PC-9 (cell line): Measurements from ENCODE around the gene NAT8L. TPM values are rescaled to one million over a fixed set of nuclear protein-coding genes. Genes with fewer than 3 reads are reported as not detected.
A peak's percentile ranks its signal among the peaks of the same experiment; 100 is the strongest.

Source experiments
- BruUV-seq: library from RNA; stranded (reverse); fragments of 400-500 nt; replicated peaks from 2 replicates; lab custom pipeline; 2021; lab: Mats Ljungman, UMichigan
- CTCF ChIA-PET: fragments of 300-600 bp; sonication (Branson Sonifier 250); formaldehyde crosslinking; loops from one replicate; lab custom pipeline; 2022; ENCODE audit warnings: antibody characterized with exemption; lab: Charles Lee
- POLR2A ChIA-PET: fragments of 300-600 bp; sonication (Branson Sonifier 250); formaldehyde crosslinking; loops from one replicate; lab custom pipeline; 2022; ENCODE audit warnings: antibody characterized with exemption; ENCODE audit not compliant: unreplicated experiment; lab: Charles Lee
- DNase-seq, 2 experiments: peaks; one replicate each; pipeline versions ENCODE4 v3.0.0 to v3.0.0-alpha.2; 2015 to 2022; ENCODE audit warnings: mixed read lengths in 1 of 2
- H2AFZ ChIP-seq: fragments of 200-600 bp; sonication (generic); 2 replicates; pipeline ENCODE4 v1.8.1; 2017; ENCODE audit warnings: antibody characterized with exemption
- H3F3A ChIP-seq: fragments of 200-600 bp; sonication (generic); 2 replicates; pipeline ENCODE4 v1.8.1; 2017; ENCODE audit warnings: antibody characterized with exemption, mild to moderate bottlenecking, low read depth; ENCODE audit not compliant: insufficient read depth
- H3K27ac ChIP-seq: fragments of 200-600 bp; sonication (generic); 2 replicates; pipeline ENCODE4 v1.6.1; 2016; ENCODE audit warnings: mixed run types
- H3K27me3 ChIP-seq: fragments of 200-600 bp; sonication (generic); 2 replicates; pipeline ENCODE4 v1.6.1; 2016; ENCODE audit warnings: low read depth, mixed run types; ENCODE audit not compliant: insufficient read depth
- H3K36me3 ChIP-seq: fragments of 200-600 bp; sonication (generic); 2 replicates; pipeline ENCODE4 v1.6.1; 2016; ENCODE audit warnings: low read depth, mixed run types
- H3K4me1 ChIP-seq: fragments of 200-600 bp; sonication (generic); replicated peaks from 2 replicates; pipeline ENCODE4 v1.6.1; 2016; ENCODE audit warnings: mixed run types; ENCODE audit not compliant: insufficient read depth
- H3K4me2 ChIP-seq: fragments of 200-600 bp; sonication (generic); 2 replicates; pipeline ENCODE4 v1.6.1; 2017; ENCODE audit warnings: mixed run types
- H3K4me3 ChIP-seq: fragments of 200-600 bp; sonication (generic); 2 replicates; pipeline ENCODE4 v1.6.1; 2016; ENCODE audit warnings: mixed run types
- H3K79me2 ChIP-seq: fragments of 200-600 bp; sonication (generic); 2 replicates; pipeline ENCODE4 v1.6.1; 2017; ENCODE audit warnings: low read depth, mixed run types
- H3K9me2 ChIP-seq: fragments of 200-600 bp; sonication (generic); 2 replicates; pipeline ENCODE4 v1.8.1; 2017; ENCODE audit warnings: mild to moderate bottlenecking; ENCODE audit not compliant: insufficient read depth
- H3K9me3 ChIP-seq: fragments of 200-600 bp; sonication (generic); 2 replicates; pipeline ENCODE4 v1.8.1; 2016; ENCODE audit warnings: low read depth; ENCODE audit not compliant: insufficient read depth
- H4K20me1 ChIP-seq: fragments of 200-600 bp; sonication (generic); 2 replicates; pipeline ENCODE4 v1.8.1; 2017; ENCODE audit not compliant: insufficient read depth
- EZH2 ChIP-seq: fragments of 200-600 bp; sonication (generic); IDR thresholded peaks from 2 replicates; pipeline ENCODE4 v1.8.0; 2017; ENCODE audit warnings: antibody characterized with exemption, low read depth
- intact Hi-C: fragments of 100-400 bp; cut with micrococcal nuclease; formaldehyde crosslinking; loops from one replicate; pipeline ENCODE4 v1.10.0; 2022; ENCODE audit not compliant: unreplicated experiment
- total RNA-seq: library from RNA; stranded (reverse); gene quantifications from 2 replicates; pipeline ENCODE4 v1.2.3, GENCODE V29; 2021
- TF ChIP-seq, protein P1 (sequence below): fragments of 200-600 bp; sonication (generic); conservative IDR thresholded peaks from 2 replicates; pipeline ENCODE4 v1.6.1; 2017; ENCODE audit warnings: mixed run types, antibody characterized with exemption, mild to moderate bottlenecking, moderate library complexity

NAT8L gene
- total RNA-seq, 1 experiment from 2014 or later: 2.1 TPM

DNA sequence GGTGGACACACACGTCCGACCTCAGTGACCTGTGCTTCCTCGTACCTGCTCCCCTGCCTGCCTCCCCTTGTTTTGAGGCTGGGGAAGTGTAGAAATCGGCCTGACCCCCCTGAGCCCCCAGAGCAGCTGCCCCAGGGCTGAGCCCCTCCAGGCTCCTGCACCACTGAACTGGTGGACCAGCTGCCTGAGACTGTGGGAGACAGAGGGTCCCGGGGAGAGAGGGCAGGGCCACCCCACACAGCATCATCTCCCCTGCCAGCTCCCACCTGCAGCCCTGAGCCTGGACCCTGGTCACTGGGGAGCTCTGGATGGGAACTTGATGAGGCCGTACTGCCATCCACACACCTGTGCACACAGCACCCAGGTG, 15.0 kb upstream of the NAT8L start:
- no peaks in the 10 kb centered on the region for H3K36me3 ChIP-seq
- no peaks in the 10 kb centered on the region for H3K9me3 ChIP-seq
- no peak for DNase-seq
- peaks cover 25% of the 10 kb centered on the region for H3K4me1 ChIP-seq
- H3K4me3 ChIP-seq: no peak overlapping the region
- intact Hi-C loops: loop anchor here (10.0 kb wide), 1 partner anchor 51 kb away; no protein-coding TSS in a partner anchor
- no TSS peak for BruUV-seq
- peaks cover 20% of the 10 kb centered on the region; the same call in 1 of the 2 replicates for H3F3A ChIP-seq
- TF ChIP-seq, protein P1, sequence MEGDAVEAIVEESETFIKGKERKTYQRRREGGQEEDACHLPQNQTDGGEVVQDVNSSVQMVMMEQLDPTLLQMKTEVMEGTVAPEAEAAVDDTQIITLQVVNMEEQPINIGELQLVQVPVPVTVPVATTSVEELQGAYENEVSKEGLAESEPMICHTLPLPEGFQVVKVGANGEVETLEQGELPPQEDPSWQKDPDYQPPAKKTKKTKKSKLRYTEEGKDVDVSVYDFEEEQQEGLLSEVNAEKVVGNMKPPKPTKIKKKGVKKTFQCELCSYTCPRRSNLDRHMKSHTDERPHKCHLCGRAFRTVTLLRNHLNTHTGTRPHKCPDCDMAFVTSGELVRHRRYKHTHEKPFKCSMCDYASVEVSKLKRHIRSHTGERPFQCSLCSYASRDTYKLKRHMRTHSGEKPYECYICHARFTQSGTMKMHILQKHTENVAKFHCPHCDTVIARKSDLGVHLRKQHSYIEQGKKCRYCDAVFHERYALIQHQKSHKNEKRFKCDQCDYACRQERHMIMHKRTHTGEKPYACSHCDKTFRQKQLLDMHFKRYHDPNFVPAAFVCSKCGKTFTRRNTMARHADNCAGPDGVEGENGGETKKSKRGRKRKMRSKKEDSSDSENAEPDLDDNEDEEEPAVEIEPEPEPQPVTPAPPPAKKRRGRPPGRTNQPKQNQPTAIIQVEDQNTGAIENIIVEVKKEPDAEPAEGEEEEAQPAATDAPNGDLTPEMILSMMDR: no peak
- no peak for TF ChIP-seq EZH2
- no peaks in the 10 kb centered on the region for H3K9me2 ChIP-seq
- ChIA-PET CTCF (no interaction called here), POLR2A (no interaction called here)
- no peaks in the 10 kb centered on the region for H3K27me3 ChIP-seq
- H4K20me1 ChIP-seq: peaks cover 3% of the 10 kb centered on the region; the same call in 1 of the 2 replicates
- no peak overlapping the region for H3K4me2 ChIP-seq
- H3K27ac ChIP-seq: no peak overlapping the region
- H2AFZ ChIP-seq: no peak overlapping the region
- H3K79me2 ChIP-seq: no peaks in the 10 kb centered on the region

DNA sequence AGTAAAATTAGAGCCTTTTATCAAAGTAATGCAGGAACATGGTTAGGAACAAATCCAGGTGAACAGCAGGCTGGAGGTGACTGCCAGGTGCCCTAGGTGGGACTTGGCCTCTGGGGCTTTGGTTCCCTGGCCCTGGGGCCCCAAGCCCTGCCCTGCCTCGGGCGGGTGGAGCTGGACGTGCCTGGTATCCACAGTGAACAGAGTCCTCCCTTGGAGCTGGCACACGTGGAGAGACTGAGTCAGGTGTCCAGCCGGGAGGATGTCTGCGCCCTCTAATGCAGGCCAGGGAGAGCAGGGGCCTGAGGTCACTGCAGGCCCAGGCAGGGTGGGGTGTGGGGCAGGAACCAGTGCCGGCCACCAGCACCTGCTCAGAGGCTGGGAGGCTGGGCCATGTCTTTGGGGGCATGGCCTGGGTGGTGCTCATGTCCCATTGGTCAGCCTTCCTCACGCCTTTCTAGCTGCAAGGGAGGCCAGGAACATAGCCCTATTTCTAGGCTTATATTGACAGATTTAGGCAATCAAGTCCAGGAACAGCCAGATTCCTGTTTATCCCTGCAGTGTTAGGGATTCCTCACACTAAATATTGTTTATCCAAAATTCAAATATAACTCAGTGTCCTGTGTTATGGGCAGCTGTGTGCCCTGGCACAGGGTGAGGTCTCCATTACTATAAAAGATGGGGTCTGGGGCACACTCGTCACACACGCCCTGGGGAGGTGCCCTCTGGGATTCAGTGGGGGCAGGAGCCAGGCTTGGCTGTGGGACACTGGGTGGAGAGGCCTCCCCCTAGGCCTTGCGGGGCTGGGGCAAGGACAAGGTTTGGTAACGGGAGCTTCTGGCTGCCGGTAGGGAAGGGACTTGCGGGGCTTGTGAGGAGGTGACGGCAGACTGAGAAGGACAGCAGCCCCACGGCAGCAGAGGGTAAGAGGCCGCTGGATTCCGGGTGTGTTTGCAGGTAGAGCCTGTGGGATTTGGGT, 14.3 kb upstream of the NAT8L start:
- no peaks in the 10 kb centered on the region for H3K9me2 ChIP-seq
- intact Hi-C loops: loop anchor here (10.0 kb wide), 1 partner anchor 50 kb away; no protein-coding TSS in a partner anchor
- H3K4me3 ChIP-seq: no peak overlapping the region
- H3K4me1 ChIP-seq: peaks cover 30% of the 10 kb centered on the region
- H2AFZ ChIP-seq: no peak overlapping the region
- DNase-seq: no peak
- H3K79me2 ChIP-seq: no peaks in the 10 kb centered on the region
- no peak overlapping the region for H3K27ac ChIP-seq
- ChIA-PET CTCF (no interaction called here), POLR2A (no interaction called here)
- peaks cover 20% of the 10 kb centered on the region; the same call in 1 of the 2 replicates for H3F3A ChIP-seq
- peaks cover 3% of the 10 kb centered on the region; the same call in 1 of the 2 replicates for H4K20me1 ChIP-seq
- BruUV-seq: no TSS peak
- no peak overlapping the region for H3K4me2 ChIP-seq
- H3K9me3 ChIP-seq: no peaks in the 10 kb centered on the region
- TF ChIP-seq EZH2: no peak
- TF ChIP-seq, protein P1: no peak
- H3K36me3 ChIP-seq: no peaks in the 10 kb centered on the region
- H3K27me3 ChIP-seq: no peaks in the 10 kb centered on the region

DNA sequence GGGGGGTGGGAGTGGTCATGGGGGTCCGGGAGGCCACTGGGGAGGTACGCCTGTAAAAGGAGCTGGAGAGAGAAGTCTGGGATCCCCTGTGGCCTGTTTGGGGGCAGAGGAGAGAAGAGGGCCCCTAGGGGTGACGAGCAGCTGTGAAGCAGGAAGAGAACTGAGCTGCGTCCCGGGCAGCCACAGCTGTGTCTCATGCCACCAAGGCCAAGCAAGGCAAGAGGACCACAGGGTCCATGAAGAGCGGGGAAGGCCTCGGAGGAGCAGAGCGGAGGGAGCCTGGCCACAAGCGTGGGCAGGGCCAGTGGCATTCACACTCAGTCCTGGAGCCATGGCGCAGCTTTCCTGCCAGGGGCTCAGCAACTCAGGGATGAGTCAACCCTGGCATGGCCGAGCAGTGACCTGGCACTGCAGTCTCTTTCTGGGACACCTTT, 13.6 kb upstream of the NAT8L start:
- Histone ChIP-seq H3K9me2 (no peaks in the 10 kb centered on the region), H3F3A (peaks cover 20% of the 10 kb centered on the region; the same call in 1 of the 2 replicates), H4K20me1 (peaks cover 3% of the 10 kb centered on the region; the same call in 1 of the 2 replicates), H3K9me3 (no peaks in the 10 kb centered on the region), H3K27me3 (no peaks in the 10 kb centered on the region), H3K79me2 (no peaks in the 10 kb centered on the region), H3K4me2 (0 out of 2 replicates have a peak overlapping the region, but pooled peaks have one; percentile 26), H2AFZ (no peak overlapping the region), H3K4me3 (no peak overlapping the region), H3K4me1 (peaks cover 30% of the 10 kb centered on the region), H3K27ac (no peak overlapping the region), H3K36me3 (no peaks in the 10 kb centered on the region)
- intact Hi-C loops: loop anchor here (10.0 kb wide), 1 partner anchor 49 kb away; no protein-coding TSS in a partner anchor
- no TSS peak for BruUV-seq
- ChIA-PET CTCF (no interaction called here), POLR2A (no interaction called here)
- TF ChIP-seq, protein P1: no peak
- no peak for TF ChIP-seq EZH2
- peak in 1 of 2 experiments; percentile 65 for DNase-seq
